Neuron (in vitro differentiated cells): ENCODE data around the gene TNRC6B.

ENCODE experiments used
- H2AFZ ChIP-seq: one replicate; pipeline ENCODE4 v1.6.1; 2013; ENCODE audit warnings: low read depth, mild to moderate bottlenecking, inconsistent platforms, low read length, moderate library complexity
- H3K27me3 ChIP-seq: one replicate; pipeline ENCODE4 v1.6.1; 2013; ENCODE audit warnings: low read length; ENCODE audit not compliant: insufficient read depth
- H3K36me3 ChIP-seq: one replicate; pipeline ENCODE4 v1.6.1; 2013; ENCODE audit warnings: low read length; ENCODE audit not compliant: insufficient read depth
- H3K4me1 ChIP-seq: one replicate; pipeline ENCODE4 v1.6.1; 2013; ENCODE audit warnings: low read length; ENCODE audit not compliant: insufficient read depth
- H3K4me3 ChIP-seq: 2 replicates; pipeline ENCODE4 v1.5.1; 2013; ENCODE audit warnings: mild to moderate bottlenecking, low read length, moderate library complexity
- H3K9me3 ChIP-seq: one replicate; pipeline ENCODE4 v1.6.1; 2013; ENCODE audit warnings: low read length

TNRC6B gene

DNA sequence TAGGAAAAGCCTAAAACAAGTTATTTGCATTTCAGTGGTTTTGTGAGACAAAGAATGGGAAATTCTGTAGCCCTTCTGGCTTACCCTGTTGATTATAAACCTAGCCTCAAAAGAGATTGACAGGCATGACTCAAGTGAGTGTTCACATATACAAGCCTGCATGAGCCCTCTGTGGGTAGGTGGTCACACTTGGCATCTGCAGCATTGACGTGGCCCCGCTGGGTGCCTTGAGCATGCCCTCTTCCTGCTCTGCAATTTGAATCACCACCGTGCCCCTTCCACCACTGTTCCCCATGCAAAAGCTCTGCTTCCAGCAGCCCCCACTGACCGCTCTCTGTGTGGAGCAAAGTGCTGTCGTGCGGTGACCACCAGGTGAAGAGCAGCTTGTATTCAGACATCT lies 147.6 kb downstream of the TNRC6B start:
- no peaks in the 10 kb centered on the region for H3K9me3 ChIP-seq
- no peaks in the 10 kb centered on the region for H3K27me3 ChIP-seq
- peaks cover 76% of the 10 kb centered on the region for H3K36me3 ChIP-seq
- H2AFZ ChIP-seq: no peak overlapping the region
- no peak overlapping the region for H3K4me3 ChIP-seq
- H3K4me1 ChIP-seq: peaks cover 9% of the 10 kb centered on the region

DNA sequence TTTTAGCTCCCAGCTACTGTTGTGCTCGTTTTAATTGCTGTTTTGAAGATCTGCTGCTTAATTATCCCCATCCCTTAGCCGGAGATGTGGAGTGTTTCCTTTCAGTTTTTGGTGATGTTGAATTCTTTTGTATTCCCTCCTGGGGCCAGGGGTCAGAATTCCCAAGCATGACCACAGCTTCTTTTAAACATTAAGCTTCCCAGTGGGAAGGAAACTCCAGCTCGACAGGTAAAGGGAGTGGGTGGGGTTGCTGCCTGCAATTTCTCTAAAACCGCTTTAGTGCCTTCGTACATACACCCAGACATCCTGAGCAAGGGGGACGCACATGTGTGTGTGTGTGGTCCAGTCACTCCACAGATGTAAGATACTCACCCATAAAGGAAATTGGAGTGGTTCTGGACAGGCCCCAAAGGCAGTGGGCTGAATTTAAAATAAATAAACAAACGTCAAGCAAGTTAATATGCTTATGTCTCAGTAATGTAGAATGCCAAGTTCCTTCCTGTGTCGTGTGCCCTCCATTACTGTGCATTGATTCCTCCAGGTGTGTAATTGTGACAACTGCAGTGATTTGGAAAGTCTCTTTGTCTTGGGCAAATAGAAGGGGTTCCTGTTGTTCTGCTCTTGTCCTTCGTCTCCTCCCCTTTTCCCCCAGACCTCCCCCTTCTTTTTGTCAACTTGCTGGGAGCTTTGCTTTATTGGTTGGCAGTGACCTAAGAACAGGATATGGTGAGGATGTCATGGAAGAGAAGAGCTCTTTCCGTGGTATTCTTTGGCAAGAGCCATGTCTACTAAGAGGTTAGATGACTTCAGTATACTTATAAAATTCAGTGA lies 149.4 kb downstream of the TNRC6B start:
- peaks cover 66% of the 10 kb centered on the region for H3K36me3 ChIP-seq
- H2AFZ ChIP-seq: no peak overlapping the region
- H3K27me3 ChIP-seq: no peaks in the 10 kb centered on the region
- no peaks in the 10 kb centered on the region for H3K9me3 ChIP-seq
- H3K4me1 ChIP-seq: peaks cover 26% of the 10 kb centered on the region
- H3K4me3 ChIP-seq: no peak overlapping the region

DNA sequence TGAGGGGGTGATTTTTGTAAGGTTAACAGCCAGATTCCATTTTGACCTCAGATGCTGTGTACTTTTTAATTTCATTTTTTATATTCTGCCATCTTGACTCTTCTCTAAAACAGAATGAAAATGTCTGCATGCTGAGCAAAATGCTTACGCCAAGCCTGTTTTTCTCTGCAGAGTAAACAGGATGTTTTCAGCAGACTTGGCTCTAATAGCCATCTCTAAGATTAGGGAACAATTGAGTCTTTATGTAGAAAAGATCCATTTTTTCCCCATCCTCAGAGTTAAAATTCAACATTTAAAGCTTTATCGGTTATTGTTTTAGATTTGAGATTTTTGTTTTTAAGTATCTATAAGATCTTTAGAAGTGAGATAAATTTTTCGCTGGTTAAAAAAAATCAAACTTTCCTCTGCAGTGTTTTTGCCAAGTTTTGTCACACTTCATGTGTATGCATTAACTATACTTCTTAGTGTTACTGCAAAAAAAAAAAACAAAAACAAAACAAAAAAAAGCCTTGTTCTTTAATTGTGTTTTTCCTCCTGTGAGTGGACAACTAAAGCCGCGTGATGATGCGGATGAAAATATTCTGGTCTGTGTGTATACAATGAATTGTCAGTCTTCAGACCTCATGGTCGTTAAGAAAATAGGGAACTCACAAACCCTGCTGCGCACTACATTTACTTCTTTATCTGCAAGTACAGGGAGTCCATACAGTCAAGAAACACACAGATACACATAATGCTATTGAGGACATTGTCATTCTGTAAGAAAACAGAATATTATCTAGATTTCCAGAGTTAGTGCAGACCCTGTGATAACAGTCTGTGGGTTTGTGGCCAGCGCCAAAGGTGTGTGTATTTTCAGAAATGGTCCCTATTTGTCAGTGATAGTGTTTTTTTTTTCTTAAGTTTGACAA lies 151.1 kb downstream of the TNRC6B start:
- no peak overlapping the region for H2AFZ ChIP-seq
- H3K9me3 ChIP-seq: no peaks in the 10 kb centered on the region
- H3K27me3 ChIP-seq: no peaks in the 10 kb centered on the region
- H3K4me3 ChIP-seq: no peak overlapping the region
- peaks cover 60% of the 10 kb centered on the region for H3K36me3 ChIP-seq
- peaks cover 31% of the 10 kb centered on the region for H3K4me1 ChIP-seq

DNA sequence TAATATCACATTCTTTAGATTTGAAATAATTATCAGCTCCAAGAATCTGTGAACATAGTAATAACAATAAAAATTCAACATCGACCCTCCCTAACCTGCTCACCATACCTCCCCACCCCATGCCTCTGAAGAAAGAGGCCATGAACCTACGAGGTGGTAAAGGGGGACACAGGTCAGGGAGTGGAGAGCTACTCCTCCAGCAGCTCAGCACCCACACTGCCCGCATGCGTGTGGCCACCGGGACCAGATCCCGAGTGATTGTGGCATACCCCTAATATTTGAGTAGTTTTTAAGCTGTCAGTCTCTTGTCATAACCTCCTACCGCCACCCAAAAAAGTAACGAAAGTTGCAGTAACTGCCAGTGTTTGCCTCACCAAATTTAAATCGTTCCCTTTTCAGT lies 151.7 kb downstream of the TNRC6B start:
- H3K27me3 ChIP-seq: no peaks in the 10 kb centered on the region
- peaks cover 55% of the 10 kb centered on the region for H3K36me3 ChIP-seq
- no peak overlapping the region for H3K4me3 ChIP-seq
- no peak overlapping the region for H2AFZ ChIP-seq
- H3K4me1 ChIP-seq: peaks cover 31% of the 10 kb centered on the region
- no peaks in the 10 kb centered on the region for H3K9me3 ChIP-seq

DNA sequence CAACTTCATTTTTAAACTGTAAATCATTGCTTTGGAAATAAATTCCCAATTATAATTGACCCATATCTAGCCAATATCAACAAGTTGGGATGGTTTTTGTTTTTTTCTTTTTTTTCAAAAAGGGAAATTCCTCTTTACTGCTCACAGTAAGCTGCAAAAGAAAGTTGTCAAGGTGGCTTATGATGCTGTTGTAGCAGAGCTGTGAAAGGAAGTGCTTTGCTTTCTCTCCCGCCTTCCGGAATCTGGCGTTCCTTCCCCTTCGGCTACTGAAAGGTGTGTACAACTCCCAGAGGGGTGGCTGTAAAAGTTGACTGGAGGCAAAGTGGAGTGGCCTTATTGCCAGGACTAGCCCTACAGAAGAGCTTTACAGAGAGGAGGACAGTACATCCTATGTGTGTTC lies 152.4 kb downstream of the TNRC6B start:
- Histone ChIP-seq H3K36me3 (peaks cover 48% of the 10 kb centered on the region), H2AFZ (no peak overlapping the region), H3K9me3 (no peaks in the 10 kb centered on the region), H3K4me1 (peaks cover 31% of the 10 kb centered on the region), H3K4me3 (no peak overlapping the region), H3K27me3 (no peaks in the 10 kb centered on the region)

DNA sequence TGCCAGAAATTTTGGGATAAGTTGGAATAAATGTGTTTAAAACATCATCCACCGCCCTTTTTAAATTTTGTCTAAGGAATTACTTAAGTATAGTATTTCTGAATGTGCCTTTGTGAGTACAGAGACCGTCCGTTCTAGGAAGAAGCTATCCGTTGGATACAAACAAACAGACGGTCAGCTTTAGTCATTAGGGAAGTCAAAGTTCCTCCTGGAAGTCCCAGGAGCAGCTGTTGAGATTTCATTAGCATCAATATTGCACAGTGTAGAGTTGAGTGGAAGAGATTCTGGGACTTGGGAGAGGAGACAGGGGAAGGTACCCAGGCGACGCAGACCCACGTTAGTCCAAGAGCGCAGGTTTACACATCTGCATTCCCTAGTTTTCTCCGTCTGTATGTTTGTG lies 152.9 kb downstream of the TNRC6B start:
- no peaks in the 10 kb centered on the region for H3K27me3 ChIP-seq
- H2AFZ ChIP-seq: no peak overlapping the region
- H3K9me3 ChIP-seq: no peaks in the 10 kb centered on the region
- H3K4me3 ChIP-seq: no peak overlapping the region
- H3K4me1 ChIP-seq: peaks cover 31% of the 10 kb centered on the region
- peaks cover 43% of the 10 kb centered on the region for H3K36me3 ChIP-seq

DNA sequence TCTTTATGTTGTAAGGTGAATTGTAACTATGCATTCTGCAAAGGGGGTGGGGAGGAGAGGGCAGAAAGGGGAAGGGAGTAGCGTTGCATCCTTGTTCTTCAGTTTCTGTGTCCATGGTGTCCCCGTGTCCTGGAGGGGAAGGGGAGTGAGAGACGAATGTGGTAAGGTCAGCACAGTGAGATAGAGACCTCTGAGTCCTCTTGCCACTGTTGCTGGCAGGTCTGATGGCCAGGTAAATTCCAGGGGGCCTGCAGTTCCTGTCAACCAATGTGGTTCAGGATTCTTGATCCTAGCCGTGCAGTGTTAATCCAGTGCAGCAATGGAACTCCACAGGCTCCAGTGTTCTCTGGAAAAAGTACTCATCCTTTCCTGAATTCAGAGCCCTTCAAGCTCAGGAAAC lies 154.0 kb downstream of the TNRC6B start:
- no peak overlapping the region for H3K4me3 ChIP-seq
- H3K9me3 ChIP-seq: no peaks in the 10 kb centered on the region
- H3K36me3 ChIP-seq: peaks cover 45% of the 10 kb centered on the region
- H2AFZ ChIP-seq: no peak overlapping the region
- H3K4me1 ChIP-seq: peaks cover 31% of the 10 kb centered on the region
- H3K27me3 ChIP-seq: no peaks in the 10 kb centered on the region

DNA sequence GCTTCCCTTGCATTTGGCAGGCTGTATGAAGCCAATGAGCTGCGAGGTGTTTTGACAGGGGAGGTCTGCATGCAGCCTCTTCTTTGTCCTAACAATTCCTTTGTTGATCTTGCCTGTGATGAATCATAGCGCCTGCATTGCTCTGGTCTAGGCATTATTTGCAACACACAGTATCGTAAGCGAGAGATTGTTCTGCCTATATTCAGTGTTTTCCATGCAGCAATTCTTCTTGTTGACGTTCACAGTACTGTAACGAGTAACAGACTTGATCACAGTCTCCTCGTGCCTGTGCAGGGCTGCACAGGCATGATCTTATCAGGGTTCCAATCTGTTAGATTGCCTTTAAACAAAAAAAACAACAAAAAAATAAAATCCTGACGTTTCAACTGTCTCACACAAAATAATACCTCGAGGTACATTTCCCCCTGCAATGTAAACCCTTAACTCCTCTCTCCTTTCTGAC lies 154.6 kb downstream of the TNRC6B start:
- Histone ChIP-seq H3K9me3 (no peaks in the 10 kb centered on the region), H2AFZ (no peak overlapping the region), H3K4me3 (no peak overlapping the region), H3K27me3 (no peaks in the 10 kb centered on the region), H3K36me3 (peaks cover 39% of the 10 kb centered on the region), H3K4me1 (peaks cover 31% of the 10 kb centered on the region)

DNA sequence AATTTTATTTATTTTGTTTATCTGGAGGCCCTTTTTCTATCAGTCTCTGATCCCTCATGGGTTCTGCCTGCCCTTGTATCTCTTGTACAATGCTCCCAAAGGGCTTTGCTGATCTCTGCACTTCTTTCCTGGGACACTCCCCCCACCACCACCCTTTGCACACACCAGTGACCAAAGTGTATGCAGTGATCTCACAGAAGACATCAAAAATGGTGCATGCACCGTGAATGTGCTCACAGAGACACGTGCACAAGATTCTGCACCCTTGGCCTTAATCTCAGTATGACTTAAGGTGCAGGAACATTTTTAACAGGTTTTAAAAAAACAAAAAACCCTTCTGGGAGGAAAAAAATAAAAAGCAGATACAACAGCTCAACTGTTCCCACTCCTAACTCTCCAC lies 156.3 kb downstream of the TNRC6B start:
- Histone ChIP-seq H3K4me1 (peaks cover 31% of the 10 kb centered on the region), H2AFZ (no peak overlapping the region), H3K4me3 (no peak overlapping the region), H3K27me3 (no peaks in the 10 kb centered on the region), H3K36me3 (peaks cover 27% of the 10 kb centered on the region), H3K9me3 (no peaks in the 10 kb centered on the region)

DNA sequence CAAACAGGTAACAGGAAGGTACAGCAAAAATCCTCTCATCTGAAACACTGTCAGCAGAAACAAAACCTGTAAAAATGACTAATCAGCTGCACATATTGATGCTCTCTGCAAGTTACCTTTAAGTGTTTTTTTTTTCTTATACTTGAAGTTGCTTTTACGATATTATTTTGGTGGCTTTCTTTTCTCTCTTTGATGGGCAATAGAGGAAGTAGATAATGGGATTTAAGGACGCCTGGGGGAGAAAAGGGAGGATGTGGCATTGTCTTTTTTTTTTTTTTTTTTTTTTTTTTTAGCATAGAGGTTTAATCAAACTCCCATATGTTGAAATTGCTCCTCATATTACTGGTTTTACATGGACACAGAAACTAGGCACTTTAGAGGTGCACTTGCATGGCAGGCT lies 157.2 kb downstream of the TNRC6B start:
- H3K36me3 ChIP-seq: peaks cover 22% of the 10 kb centered on the region
- H2AFZ ChIP-seq: no peak overlapping the region
- no peaks in the 10 kb centered on the region for H3K27me3 ChIP-seq
- no peak overlapping the region for H3K4me3 ChIP-seq
- H3K4me1 ChIP-seq: peaks cover 26% of the 10 kb centered on the region
- no peaks in the 10 kb centered on the region for H3K9me3 ChIP-seq

DNA sequence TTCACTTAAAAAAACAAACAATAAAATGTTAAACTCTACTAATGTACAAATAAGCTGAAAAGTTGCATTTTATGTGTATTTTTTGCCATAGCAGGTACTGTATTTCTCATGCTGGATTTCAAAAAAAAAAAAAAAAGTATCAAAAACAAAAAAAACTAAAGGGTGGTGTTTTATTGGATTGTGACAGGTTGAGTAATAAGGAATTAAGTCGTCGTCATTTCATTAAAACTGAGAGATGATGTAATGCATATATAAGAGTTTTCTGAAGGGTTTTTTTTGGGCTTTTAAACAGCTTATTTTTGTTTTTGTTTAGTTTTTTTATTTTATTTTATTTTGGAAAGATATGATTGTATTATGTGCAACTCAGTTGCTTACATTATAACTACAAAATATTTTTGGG lies 157.6 kb downstream of the TNRC6B start:
- Histone ChIP-seq H3K9me3 (no peaks in the 10 kb centered on the region), H3K27me3 (no peaks in the 10 kb centered on the region), H3K4me1 (peaks cover 21% of the 10 kb centered on the region), H3K36me3 (peaks cover 22% of the 10 kb centered on the region), H2AFZ (no peak overlapping the region), H3K4me3 (no peak overlapping the region)

DNA sequence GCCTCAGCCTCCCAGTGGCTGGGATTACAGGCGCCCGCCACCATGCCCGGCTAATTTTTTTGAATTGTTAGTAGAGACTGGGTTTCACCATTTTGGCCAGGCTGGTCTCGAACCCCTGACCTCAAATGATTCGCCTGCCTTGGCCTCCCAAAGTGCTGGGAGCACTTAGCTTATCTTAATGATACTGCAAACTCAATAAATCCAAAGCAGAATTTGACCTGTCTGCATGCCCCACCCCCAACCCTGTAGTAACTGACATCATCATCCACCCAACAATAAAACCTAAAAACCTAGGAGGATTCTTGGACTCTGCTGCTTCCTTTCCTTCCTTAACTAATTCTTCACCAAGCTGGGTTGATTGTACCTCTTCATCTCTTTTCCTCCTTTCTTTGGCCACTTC lies 162.3 kb downstream of the TNRC6B start:
- no peak overlapping the region for H3K4me3 ChIP-seq
- no peaks in the 10 kb centered on the region for H3K9me3 ChIP-seq
- no peaks in the 10 kb centered on the region for H3K4me1 ChIP-seq
- H3K36me3 ChIP-seq: peaks cover 3% of the 10 kb centered on the region
- H2AFZ ChIP-seq: no peak overlapping the region
- no peaks in the 10 kb centered on the region for H3K27me3 ChIP-seq

DNA sequence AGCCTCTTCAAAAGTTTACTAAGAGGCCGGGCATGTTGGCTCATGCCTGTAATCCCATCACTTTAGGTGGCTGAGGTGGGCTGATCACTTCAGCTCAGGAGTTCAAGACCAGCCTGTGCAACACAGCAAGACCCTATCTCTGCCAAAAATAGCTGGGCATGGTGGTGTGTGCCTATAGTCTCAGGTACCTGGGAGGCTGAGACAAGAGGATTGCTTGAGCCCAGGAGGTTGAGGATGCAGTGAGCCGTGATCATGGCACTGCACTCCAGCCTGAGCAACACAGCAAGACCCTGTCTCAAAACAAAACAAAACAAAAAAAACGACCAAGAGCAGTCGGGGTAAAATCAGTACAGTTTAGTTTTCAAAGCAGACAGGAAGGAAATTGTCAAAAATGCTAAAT lies 163.9 kb downstream of the TNRC6B start:
- Histone ChIP-seq H2AFZ (no peak overlapping the region), H3K36me3 (no peaks in the 10 kb centered on the region), H3K27me3 (no peaks in the 10 kb centered on the region), H3K9me3 (no peaks in the 10 kb centered on the region), H3K4me1 (no peaks in the 10 kb centered on the region), H3K4me3 (no peak overlapping the region)
